ENCODE measurements around the gene ZNF611. TPM values are rescaled to one million over a fixed set of nuclear protein-coding genes. Genes with fewer than 3 reads are reported as not detected.
"Not testable (repeated sequence)": the region's sequence is repeated elsewhere in the genome, so short reads cannot be mapped to it uniquely, and the experiment has no call there.

The ZNF611 gene
- total RNA-seq, 1 donor from 2014 or later: 13.1 TPM

- Histone ChIP-seq H3K36me3 (peaks cover 4 to 10% of the 10 kb centered on the region in 2 donors), H3K4me1 (no peaks in the 10 kb centered on the region), H3K27ac (no peak overlapping the region), H3K9me3 (peaks cover 3 to 25% of the 10 kb centered on the region in 2 donors), H3K27me3 (no peaks in the 10 kb centered on the region), H3K4me3 (no peak overlapping the region)
- no peak for TF ChIP-seq CTCF (IDR thresholded peaks at IDR 0.05)
- intact Hi-C loops (cut with DNase I): no loop called here
- DNase-seq (ENCODE audit: low spot score in 2 of 2): no peak
These were observed 34.2 kb downstream of the ZNF611 start for GRCh38 chr19:52700673-52701072.

GRCh38 chr19:52699555-52699954 is 35.3 kb downstream of the ZNF611 start:
- TF ChIP-seq CTCF (IDR thresholded peaks at IDR 0.05): peak; percentile 21 to 55 (median 29)
- intact Hi-C loops (cut with DNase I); H3K4me1 ChIP-seq; H3K36me3 ChIP-seq; H3K27me3 ChIP-seq; H3K4me3 ChIP-seq; H3K27ac ChIP-seq: not testable (repeated sequence)
- peaks cover 0 to 15% of the 10 kb centered on the region in 2 donors for H3K9me3 ChIP-seq
- DNase-seq (ENCODE audit: low spot score in 2 of 2): peak in 1 of 2 donors; percentile 72

- H3K27ac ChIP-seq: no peak overlapping the region
- DNase-seq (ENCODE audit: low spot score in 2 of 2): no peak
- H3K4me3 ChIP-seq: no peak overlapping the region
- no peaks in the 10 kb centered on the region for H3K9me3 ChIP-seq
- no peaks in the 10 kb centered on the region for H3K27me3 ChIP-seq
- intact Hi-C loops (cut with DNase I): no loop called here
- peaks cover 0 to 3% of the 10 kb centered on the region in 2 donors for H3K4me1 ChIP-seq
- TF ChIP-seq CTCF (IDR thresholded peaks at IDR 0.05): no peak
- no peaks in the 10 kb centered on the region for H3K36me3 ChIP-seq
These were observed 38.8 kb downstream of the ZNF611 start for GRCh38 chr19:52695996-52696395.

- H3K27me3 ChIP-seq: no peaks in the 10 kb centered on the region
- intact Hi-C loops (cut with DNase I): no loop called here
- no peaks in the 10 kb centered on the region for H3K9me3 ChIP-seq
- no peak overlapping the region for H3K27ac ChIP-seq
- no peaks in the 10 kb centered on the region for H3K36me3 ChIP-seq
- no peak for DNase-seq (ENCODE audit: low spot score in 2 of 2)
- H3K4me1 ChIP-seq: peaks cover 0 to 7% of the 10 kb centered on the region in 2 donors
- H3K4me3 ChIP-seq: no peak overlapping the region
- no peak for TF ChIP-seq CTCF (IDR thresholded peaks at IDR 0.05)
These were observed 39.9 kb downstream of the ZNF611 start for GRCh38 chr19:52694921-52695320.

- H3K4me3 ChIP-seq; H3K27me3 ChIP-seq; H3K36me3 ChIP-seq; DNase-seq (ENCODE audit: low spot score in 2 of 2); intact Hi-C loops (cut with DNase I); H3K27ac ChIP-seq; H3K4me1 ChIP-seq; H3K9me3 ChIP-seq: not testable (repeated sequence)
These were observed 40.6 kb downstream of the ZNF611 start for GRCh38 chr19:52694281-52694680.

- no peak for DNase-seq (ENCODE audit: low spot score in 2 of 2)
- Histone ChIP-seq H3K36me3 (no peaks in the 10 kb centered on the region), H3K9me3 (no peaks in the 10 kb centered on the region), H3K4me1 (peaks cover 3 to 20% of the 10 kb centered on the region in 2 donors), H3K27ac (no peak overlapping the region), H3K27me3 (no peaks in the 10 kb centered on the region), H3K4me3 (no peak overlapping the region)
- intact Hi-C loops (cut with DNase I): no loop called here
- TF ChIP-seq CTCF (IDR thresholded peaks at IDR 0.05): no peak
These were observed 42.3 kb downstream of the ZNF611 start for GRCh38 chr19:52692431-52693008.

Data from ascending aorta (tissue), 2 donors.